ENCODE data around the gene DLG2. TPM values are rescaled to one million over a fixed set of nuclear protein-coding genes. Genes with fewer than 3 reads are reported as not detected.
A peak's percentile ranks its signal among the peaks of the same experiment; 100 is the strongest.

The DLG2 gene
- total RNA-seq, 1 experiment from 2014 or later, result 17.5 TPM

GRCh38 chr11:84901991-84902390, 725.2 kb downstream of the DLG2 start (continued):
- TF ChIP-seq AR (CRISPR knock-in tag; IDR thresholded peaks at IDR 0.05) (no peak), ZNF396 (CRISPR knock-in tag; IDR thresholded peaks at IDR 0.05; ENCODE audit: borderline replicate concordance) (no peak), ZNF532 (CRISPR knock-in tag; IDR thresholded peaks at IDR 0.05; ENCODE audit: borderline replicate concordance) (no peak), JUN (CRISPR knock-in tag; IDR thresholded peaks at IDR 0.05) (no peak), FOXK1 (CRISPR knock-in tag; IDR thresholded peaks at IDR 0.05) (no peak), STAT6 (CRISPR knock-in tag; conservative IDR thresholded peaks at IDR 0.05; ENCODE audit: low read depth) (no peak), SOX15 (CRISPR knock-in tag; IDR thresholded peaks at IDR 0.05) (no peak), EMX1 (CRISPR knock-in tag; IDR thresholded peaks at IDR 0.05) (no peak)

GRCh38 chr11:84899740-84900139, 727.4 kb downstream of the DLG2 start:
- CTCF ChIA-PET, result interaction anchor here (0.7 to 1.4 kb wide), 7 partner anchors 10 to 119 kb away, joined by 3 to 7 read pairs (median 3); no protein-coding TSS in a partner anchor
- no peak overlapping the region for H3K4me3 Mint-ChIP-seq
- no peaks in the 10 kb centered on the region for H3K9me3 Mint-ChIP-seq
- H3K36me3 Mint-ChIP-seq, result no peaks in the 10 kb centered on the region
- H3K4me1 Mint-ChIP-seq, result no peaks in the 10 kb centered on the region
- POLR2A ChIA-PET, result no interaction called here
- H3K27me3 Mint-ChIP-seq (ENCODE audit: low read depth), result no peaks in the 10 kb centered on the region
- no peak overlapping the region for H3K27ac Mint-ChIP-seq
- ATAC-seq, result peak; percentile 100
- TF ChIP-seq NFYB (CRISPR knock-in tag; conservative IDR thresholded peaks at IDR 0.05; ENCODE audit: low read depth), result no peak
- TF ChIP-seq FOXP4 (CRISPR knock-in tag; IDR thresholded peaks at IDR 0.05), result no peak
- TF ChIP-seq ZNF121 (CRISPR knock-in tag; IDR thresholded peaks at IDR 0.05), result no peak
- no peak for TF ChIP-seq CREM (CRISPR knock-in tag; IDR thresholded peaks at IDR 0.05)
- peak; percentile 35 for TF ChIP-seq CTCF (IDR thresholded peaks at IDR 0.05)
- no peak for TF ChIP-seq USF1 (CRISPR knock-in tag; IDR thresholded peaks at IDR 0.05)
- DNase-seq (ENCODE audit: low spot score), result peak; percentile 14

Measured in WTC11 (cell line).